Measurements from ENCODE around the gene SHLD2. TPM values are rescaled to one million over a fixed set of nuclear protein-coding genes. Genes with fewer than 3 reads are reported as not detected.
"Not testable (repeated sequence)": the region's sequence is repeated elsewhere in the genome, so short reads cannot be mapped to it uniquely, and the experiment has no call there.

Gene SHLD2
- total RNA-seq, 1 donor from 2014 or later = 39.9 TPM

GRCh38 chr10:87092861-87093631 is 2.0 kb upstream of the SHLD2 start:
- intact Hi-C loops (cut with micrococcal nuclease) = loop anchor here (10.0 kb wide), 1 partner anchor 688 kb away; no protein-coding TSS in a partner anchor
- DNase-seq (ENCODE audit: low spot score) = no peak
- peaks cover 47% of the 10 kb centered on the region for H3K4me1 Mint-ChIP-seq (ENCODE audit: low read depth)
- H3K27ac Mint-ChIP-seq = peak overlapping the region; percentile 92
- H3K36me3 Mint-ChIP-seq (ENCODE audit: low read depth) = peaks cover 50% of the 10 kb centered on the region
- H3K4me3 Mint-ChIP-seq (ENCODE audit: low read depth) = peak overlapping the region; percentile 95
- no peaks in the 10 kb centered on the region for H3K27me3 Mint-ChIP-seq (ENCODE audit: low read depth)
- no peaks in the 10 kb centered on the region for H3K9me3 Mint-ChIP-seq

GRCh38 chr10:87093632-87094372 is 1.2 kb upstream of the SHLD2 start:
- Mint-ChIP-seq H3K4me3 (ENCODE audit: low read depth) (peak overlapping the region; percentile 95), H3K27ac (peak overlapping the region; percentile 96), H3K36me3 (ENCODE audit: low read depth) (peaks cover 49% of the 10 kb centered on the region), H3K9me3 (no peaks in the 10 kb centered on the region), H3K27me3 (ENCODE audit: low read depth) (no peaks in the 10 kb centered on the region), H3K4me1 (ENCODE audit: low read depth) (peaks cover 44% of the 10 kb centered on the region)
- DNase-seq (ENCODE audit: low spot score) = peak; percentile 71
- intact Hi-C loops (cut with micrococcal nuclease) = loop anchor here (1.0 to 10.0 kb wide), 4 partner anchors 10 to 769 kb away; partner anchors contain the start of genes KLLN and PTEN

DNA sequence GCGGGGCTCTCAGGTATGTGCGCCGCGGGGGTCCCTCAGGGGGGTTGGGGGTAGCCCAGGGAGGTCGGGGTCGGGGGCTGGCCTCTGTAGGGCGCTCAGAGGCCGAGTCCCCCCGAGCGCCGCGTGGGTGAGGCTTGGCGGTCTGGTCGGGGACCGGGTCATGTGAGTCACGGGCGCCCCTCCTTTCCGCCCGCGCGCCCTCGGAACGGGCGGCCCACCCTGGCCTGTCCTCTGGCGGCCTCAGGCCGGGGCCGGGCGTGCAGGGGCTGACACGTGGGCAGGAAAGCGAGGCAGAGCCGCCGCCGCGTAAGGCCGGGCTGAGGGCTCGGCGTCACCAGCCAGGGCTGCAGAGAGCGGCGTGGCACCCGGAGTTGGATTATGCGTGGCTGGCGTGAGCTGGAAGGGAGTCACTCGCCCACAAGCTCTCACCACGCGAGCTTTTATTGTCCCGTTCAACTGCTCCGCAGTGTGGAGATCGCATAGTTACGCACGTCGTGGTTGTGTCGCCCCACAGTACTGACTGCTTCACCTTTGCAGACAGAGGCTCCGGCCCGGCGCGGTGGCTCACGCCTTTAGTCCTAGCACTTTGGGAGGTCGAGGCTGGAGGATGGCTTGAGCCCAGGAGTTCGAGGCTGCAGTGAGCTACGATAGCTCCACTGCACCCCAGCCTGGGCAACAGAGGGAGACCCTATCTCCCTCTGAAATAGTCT is 385 bp downstream of the SHLD2 start:
- Mint-ChIP-seq H3K27me3 (ENCODE audit: low read depth) (no peaks in the 10 kb centered on the region), H3K9me3 (no peaks in the 10 kb centered on the region), H3K4me1 (ENCODE audit: low read depth) (peaks cover 40% of the 10 kb centered on the region), H3K27ac (peak overlapping the region; percentile 80), H3K4me3 (ENCODE audit: low read depth) (peak overlapping the region; percentile 85), H3K36me3 (ENCODE audit: low read depth) (peaks cover 51% of the 10 kb centered on the region)
- intact Hi-C loops (cut with micrococcal nuclease) = loop anchor here (2.0 to 10.0 kb wide), 4 partner anchors 125 to 767 kb away; partner anchors contain the start of genes BMPR1A, KLLN and PTEN
- DNase-seq (ENCODE audit: low spot score) = peak; percentile 72

- Mint-ChIP-seq H3K27ac (no peak overlapping the region), H3K4me3 (ENCODE audit: low read depth) (no peak overlapping the region), H3K36me3 (ENCODE audit: low read depth) (peaks cover 67% of the 10 kb centered on the region), H3K4me1 (ENCODE audit: low read depth) (peaks cover 5% of the 10 kb centered on the region), H3K27me3 (ENCODE audit: low read depth) (no peaks in the 10 kb centered on the region), H3K9me3 (no peaks in the 10 kb centered on the region)
- no peak for DNase-seq (ENCODE audit: low spot score)
- intact Hi-C loops (cut with micrococcal nuclease) = no loop called here
Measured at GRCh38 chr10:87101996-87102395, 7.0 kb downstream of the SHLD2 start.

DNA sequence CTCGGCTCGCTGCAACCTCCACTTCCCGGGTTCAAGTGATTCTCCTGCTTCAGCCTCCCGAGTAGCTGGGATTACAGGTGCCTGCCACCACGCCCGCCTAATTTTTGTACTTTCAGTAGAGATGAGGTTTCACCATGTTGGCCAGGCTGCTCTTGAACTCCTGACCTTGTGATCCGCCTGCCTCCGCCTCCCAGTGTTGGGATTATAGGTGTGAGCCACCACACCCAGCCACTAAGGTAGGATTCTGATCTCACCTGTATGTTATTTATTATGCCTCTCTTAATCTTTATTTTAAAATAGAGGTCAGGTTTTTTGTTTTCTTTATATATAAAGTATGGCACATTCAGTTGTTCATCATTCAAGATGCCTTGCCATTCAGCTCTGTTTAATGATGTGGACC is 9.7 kb downstream of the SHLD2 start:
- H3K27me3 Mint-ChIP-seq (ENCODE audit: low read depth); H3K27ac Mint-ChIP-seq; H3K4me3 Mint-ChIP-seq (ENCODE audit: low read depth); intact Hi-C loops (cut with micrococcal nuclease); DNase-seq (ENCODE audit: low spot score); H3K4me1 Mint-ChIP-seq (ENCODE audit: low read depth); H3K9me3 Mint-ChIP-seq: not testable (repeated sequence)
- H3K36me3 Mint-ChIP-seq (ENCODE audit: low read depth) = peaks cover 65% of the 10 kb centered on the region

GRCh38 chr10:87105446-87106124 is 10.6 kb downstream of the SHLD2 start:
- H3K36me3 Mint-ChIP-seq (ENCODE audit: low read depth) = peaks cover 59% of the 10 kb centered on the region
- no peak for DNase-seq (ENCODE audit: low spot score)
- peaks cover 4% of the 10 kb centered on the region for H3K4me1 Mint-ChIP-seq (ENCODE audit: low read depth)
- no peak overlapping the region for H3K27ac Mint-ChIP-seq
- no peaks in the 10 kb centered on the region for H3K9me3 Mint-ChIP-seq
- intact Hi-C loops (cut with micrococcal nuclease) = no loop called here
- no peak overlapping the region for H3K4me3 Mint-ChIP-seq (ENCODE audit: low read depth)
- H3K27me3 Mint-ChIP-seq (ENCODE audit: low read depth) = no peaks in the 10 kb centered on the region

- H3K4me1 Mint-ChIP-seq (ENCODE audit: low read depth); H3K27ac Mint-ChIP-seq; H3K9me3 Mint-ChIP-seq; intact Hi-C loops (cut with micrococcal nuclease); H3K4me3 Mint-ChIP-seq (ENCODE audit: low read depth); H3K27me3 Mint-ChIP-seq (ENCODE audit: low read depth); DNase-seq (ENCODE audit: low spot score): not testable (repeated sequence)
- peaks cover 18% of the 10 kb centered on the region for H3K36me3 Mint-ChIP-seq (ENCODE audit: low read depth)
Measured at GRCh38 chr10:87118122-87118521, 23.1 kb downstream of the SHLD2 start.

- H3K27ac Mint-ChIP-seq; H3K4me3 Mint-ChIP-seq (ENCODE audit: low read depth); intact Hi-C loops (cut with micrococcal nuclease); H3K4me1 Mint-ChIP-seq (ENCODE audit: low read depth); DNase-seq (ENCODE audit: low spot score); H3K9me3 Mint-ChIP-seq; H3K27me3 Mint-ChIP-seq (ENCODE audit: low read depth): not testable (repeated sequence)
- peaks cover 18% of the 10 kb centered on the region for H3K36me3 Mint-ChIP-seq (ENCODE audit: low read depth)
Measured at GRCh38 chr10:87119029-87119428, 24.0 kb downstream of the SHLD2 start.

- not testable (repeated sequence) for H3K4me3 Mint-ChIP-seq (ENCODE audit: low read depth); H3K9me3 Mint-ChIP-seq; H3K36me3 Mint-ChIP-seq (ENCODE audit: low read depth)
Measured at GRCh38 chr10:87123351-87123750, 28.3 kb downstream of the SHLD2 start.

DNA sequence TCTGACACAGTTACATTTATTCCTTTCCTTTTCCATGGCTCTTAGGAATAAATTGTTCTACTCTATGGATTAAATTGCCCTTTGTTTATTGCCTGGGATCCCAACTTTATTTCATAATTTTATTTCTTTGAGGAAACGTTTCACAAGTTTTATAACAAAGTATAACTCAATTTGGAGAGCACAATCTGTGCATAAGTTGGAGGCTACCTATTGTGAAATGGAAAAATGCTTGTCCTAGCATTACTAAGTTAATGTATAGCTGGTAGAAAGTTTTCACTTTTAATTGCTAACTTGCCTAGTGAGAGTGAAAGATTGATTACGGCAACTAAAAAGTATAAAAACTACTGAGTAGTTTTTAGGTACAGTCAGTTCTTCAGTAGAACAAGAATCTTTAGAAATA is 32.0 kb downstream of the SHLD2 start:
- H3K9me3 Mint-ChIP-seq; intact Hi-C loops (cut with micrococcal nuclease); DNase-seq (ENCODE audit: low spot score); H3K27ac Mint-ChIP-seq; H3K27me3 Mint-ChIP-seq (ENCODE audit: low read depth); H3K4me3 Mint-ChIP-seq (ENCODE audit: low read depth); H3K4me1 Mint-ChIP-seq (ENCODE audit: low read depth): not testable (repeated sequence)
- peaks cover 11% of the 10 kb centered on the region for H3K36me3 Mint-ChIP-seq (ENCODE audit: low read depth)

More at GRCh38 chr10:87123351-87123750, 28.3 kb downstream of the SHLD2 start:
- intact Hi-C loops (cut with micrococcal nuclease); H3K27me3 Mint-ChIP-seq (ENCODE audit: low read depth); H3K27ac Mint-ChIP-seq; DNase-seq (ENCODE audit: low spot score); H3K4me1 Mint-ChIP-seq (ENCODE audit: low read depth): not testable (repeated sequence)

DNA sequence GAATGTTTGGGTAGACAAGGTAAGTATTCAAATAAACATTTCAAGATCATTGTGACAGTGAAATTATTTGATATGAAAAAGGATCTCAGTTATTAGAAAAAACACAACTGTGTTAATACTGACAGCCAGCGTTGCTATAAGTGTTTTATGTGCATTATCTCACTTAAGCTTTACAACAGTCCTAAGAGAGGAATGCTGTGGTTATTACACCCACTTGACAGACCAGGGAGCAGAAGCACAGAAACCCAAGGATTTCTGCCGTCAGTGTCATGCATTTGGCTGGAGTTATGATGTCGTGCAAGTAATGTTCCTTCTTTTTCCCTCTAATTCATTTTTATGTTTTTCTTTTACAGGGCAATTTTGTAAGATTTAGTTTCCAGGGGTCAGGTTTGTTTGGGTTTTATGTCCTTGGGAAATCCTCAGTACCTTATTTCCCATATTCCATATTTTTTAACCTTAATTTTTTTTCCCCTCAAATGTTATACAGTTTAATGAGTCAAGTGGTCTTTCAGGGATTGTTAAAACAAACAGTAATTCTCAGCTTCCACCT is 32.7 kb downstream of the SHLD2 start:
- intact Hi-C loops (cut with micrococcal nuclease); H3K9me3 Mint-ChIP-seq; H3K27me3 Mint-ChIP-seq (ENCODE audit: low read depth); H3K4me1 Mint-ChIP-seq (ENCODE audit: low read depth); DNase-seq (ENCODE audit: low spot score); H3K36me3 Mint-ChIP-seq (ENCODE audit: low read depth); H3K4me3 Mint-ChIP-seq (ENCODE audit: low read depth); H3K27ac Mint-ChIP-seq: not testable (repeated sequence)

GRCh38 chr10:87132176-87132575 is 37.2 kb downstream of the SHLD2 start:
- intact Hi-C loops (cut with micrococcal nuclease); H3K4me1 Mint-ChIP-seq (ENCODE audit: low read depth); H3K4me3 Mint-ChIP-seq (ENCODE audit: low read depth); DNase-seq (ENCODE audit: low spot score); H3K27me3 Mint-ChIP-seq (ENCODE audit: low read depth); H3K27ac Mint-ChIP-seq: not testable (repeated sequence)
- peaks cover 11% of the 10 kb centered on the region for H3K9me3 Mint-ChIP-seq
- H3K36me3 Mint-ChIP-seq (ENCODE audit: low read depth) = peaks cover 36% of the 10 kb centered on the region
